Ecto neural progenitor cell (in vitro differentiated cells): ENCODE measurements around the gene PKNOX2.

Source experiments
- DNase-seq: peaks from one replicate; pipeline ENCODE4 v3.0.0-alpha.2; 2018; ENCODE audit warnings: low spot score

Gene PKNOX2

DNA sequence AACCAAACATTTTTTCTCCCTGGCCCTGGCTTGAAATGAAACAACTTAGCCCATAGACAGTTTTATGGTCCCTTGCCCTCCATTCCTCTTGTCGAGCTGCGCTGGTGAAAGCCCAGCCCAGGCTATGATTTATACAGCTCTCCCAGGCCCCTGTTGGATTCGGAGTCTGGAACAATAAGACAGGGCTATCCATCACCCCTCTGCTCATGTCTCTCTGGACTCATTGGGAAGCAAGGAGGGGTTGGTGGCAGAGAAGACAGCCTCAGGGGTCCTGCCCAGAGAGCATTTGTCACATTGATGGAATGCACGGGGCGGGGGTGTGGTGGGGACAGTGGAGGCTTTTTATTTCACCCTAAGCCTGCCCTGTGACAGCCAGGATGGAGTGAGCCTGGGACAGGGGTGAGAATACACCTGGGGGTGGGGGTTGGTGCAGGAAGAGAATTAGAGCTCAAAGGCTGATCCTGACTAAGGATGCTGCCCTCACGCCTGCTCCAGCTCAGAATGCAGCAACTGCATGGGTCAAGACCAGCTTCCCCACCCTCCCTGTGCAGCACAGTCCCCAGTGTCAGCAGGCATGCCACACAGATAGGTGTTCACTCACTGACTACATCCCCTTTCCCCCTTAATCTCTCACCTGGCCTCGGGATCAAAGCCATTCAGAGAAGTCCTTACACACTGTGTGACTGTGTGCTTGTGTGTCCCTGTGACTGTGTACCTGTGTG is 10.0 kb upstream of the PKNOX2 start:
- DNase-seq, result no peak

DNA sequence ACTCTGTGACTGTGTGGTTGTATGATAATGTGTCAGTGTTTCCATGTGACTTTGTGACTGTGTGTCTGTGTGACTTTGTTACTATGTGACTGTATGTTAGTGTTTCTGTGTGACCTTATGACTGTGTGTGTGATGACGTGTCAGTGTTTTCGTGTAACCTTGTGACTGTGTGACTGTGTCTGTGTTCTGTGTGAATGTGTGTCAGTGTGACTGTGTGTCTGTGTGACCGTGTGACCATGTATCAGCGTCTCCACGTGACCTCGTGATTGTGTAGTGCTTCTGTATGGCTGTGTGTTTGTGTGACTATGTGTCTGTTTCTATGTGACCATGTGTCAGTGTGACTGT is 9.5 kb upstream of the PKNOX2 start:
- DNase-seq, result no peak

DNA sequence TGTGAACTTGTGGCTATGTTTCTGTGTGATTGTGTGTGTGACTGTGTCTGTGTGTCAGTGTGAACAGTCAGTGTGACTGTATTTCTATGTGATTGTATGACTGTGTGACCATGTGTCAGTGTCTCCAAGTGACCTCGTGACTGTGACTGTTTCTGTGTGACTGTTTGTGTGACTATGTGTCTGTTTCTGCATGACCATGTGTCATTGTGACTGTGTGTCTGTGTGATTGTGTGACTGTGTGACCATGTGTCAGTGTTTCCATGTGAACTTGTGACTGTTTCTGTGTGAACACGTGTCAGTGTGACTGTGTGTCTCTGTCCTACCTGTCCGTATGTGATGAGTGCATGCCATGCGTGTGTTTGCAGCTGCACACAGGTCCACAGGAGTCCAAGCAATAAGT is 8.8 kb upstream of the PKNOX2 start:
- DNase-seq, result no peak

DNA sequence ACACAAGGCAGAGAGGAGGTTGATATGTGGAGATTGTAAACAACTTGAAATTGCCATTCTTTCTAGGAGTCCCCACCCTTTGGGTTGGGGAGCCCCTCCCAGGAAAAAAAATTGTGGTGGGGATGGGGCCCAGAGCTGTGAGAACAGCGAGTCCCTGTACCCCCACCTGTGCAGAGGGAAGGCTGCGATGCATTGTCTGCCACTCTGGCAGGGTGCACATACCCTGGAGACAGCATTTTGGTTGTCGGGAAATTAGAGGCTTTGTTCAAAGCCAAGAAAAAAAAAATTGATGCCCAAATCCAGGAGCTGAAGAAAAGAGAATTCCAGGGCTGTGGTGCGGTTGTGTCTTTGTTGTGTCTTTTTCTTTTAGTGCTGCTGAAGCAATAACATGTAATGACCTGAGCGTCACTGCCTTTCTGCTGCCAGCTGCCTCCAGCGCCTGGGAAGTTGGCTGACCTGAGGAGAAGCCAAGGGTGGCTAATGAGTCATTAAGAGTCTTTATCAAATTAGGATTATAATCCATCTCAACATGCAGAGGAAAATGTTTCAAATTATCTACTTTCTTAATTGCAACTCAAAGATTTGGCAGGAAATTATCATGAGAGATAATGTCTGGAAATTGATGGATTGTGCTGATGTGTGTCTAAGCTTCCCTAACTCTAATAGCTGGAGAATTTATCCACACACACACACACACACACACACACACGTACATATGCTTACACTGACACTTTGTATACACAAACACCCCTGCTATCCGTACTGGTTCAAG is 8.0 kb upstream of the PKNOX2 start:
- DNase-seq, result no peak

DNA sequence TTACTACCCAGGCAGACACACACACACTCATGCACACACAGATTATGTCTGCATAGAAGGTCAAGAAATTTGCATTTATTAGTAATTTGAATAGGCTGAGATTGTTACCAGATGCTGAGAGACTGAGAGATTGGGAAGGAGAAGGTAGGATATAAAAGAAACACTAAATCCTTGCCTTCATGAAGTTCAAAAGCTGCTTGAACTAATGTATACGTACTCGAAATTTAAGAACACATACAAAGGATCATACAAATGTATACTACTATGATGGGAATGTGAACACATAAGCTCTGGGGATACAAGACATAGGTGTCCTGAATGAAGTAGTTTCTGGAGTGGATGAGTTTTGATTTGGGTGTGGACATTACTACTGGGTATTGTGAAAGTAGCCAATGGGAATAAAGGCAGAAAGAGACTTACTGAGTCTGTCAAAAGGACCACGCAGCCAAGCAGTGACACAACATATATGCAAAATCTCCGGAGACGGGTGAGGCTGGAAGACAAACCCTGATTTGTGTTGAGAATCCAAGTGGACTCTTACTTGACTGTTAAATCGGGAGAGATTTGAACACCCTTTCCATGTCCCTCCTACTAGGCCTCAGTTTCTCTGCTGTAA is 7.3 kb upstream of the PKNOX2 start:
- DNase-seq, result no peak

DNA sequence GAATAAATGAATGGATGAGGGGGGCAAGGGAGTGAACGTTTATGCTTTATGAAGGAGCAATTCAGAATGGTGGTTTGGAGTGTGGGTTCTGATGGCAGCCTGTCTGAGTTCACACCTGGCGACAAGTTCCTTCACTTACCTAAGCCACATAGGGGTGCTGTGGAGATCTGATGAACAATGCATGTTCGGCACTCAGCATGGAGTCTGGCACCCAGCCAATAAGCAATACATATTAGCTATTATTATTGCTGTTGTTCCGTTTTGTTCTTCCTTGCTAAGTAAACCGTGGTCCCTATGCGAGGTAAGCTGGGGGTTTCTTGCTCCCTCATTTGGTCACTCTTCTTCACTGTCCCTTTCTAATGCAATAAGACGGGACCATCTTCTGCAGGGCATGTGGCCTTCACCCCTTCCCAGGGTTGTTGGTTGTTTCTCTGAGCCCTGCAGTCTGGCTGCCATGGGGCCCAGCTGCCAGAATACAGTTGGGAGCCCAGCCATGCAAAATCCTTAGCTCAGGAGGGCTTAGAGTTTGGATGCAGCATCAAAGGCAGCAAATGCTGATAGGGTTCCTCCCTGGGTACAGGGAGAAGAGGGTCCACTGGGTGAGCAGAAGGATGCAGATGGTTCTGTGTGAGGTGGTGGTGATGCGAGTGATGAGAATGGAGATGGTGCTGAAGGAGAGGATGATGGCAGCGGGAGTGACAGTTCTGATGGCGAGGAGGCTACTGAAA is 6.4 kb upstream of the PKNOX2 start:
- no peak for DNase-seq

DNA sequence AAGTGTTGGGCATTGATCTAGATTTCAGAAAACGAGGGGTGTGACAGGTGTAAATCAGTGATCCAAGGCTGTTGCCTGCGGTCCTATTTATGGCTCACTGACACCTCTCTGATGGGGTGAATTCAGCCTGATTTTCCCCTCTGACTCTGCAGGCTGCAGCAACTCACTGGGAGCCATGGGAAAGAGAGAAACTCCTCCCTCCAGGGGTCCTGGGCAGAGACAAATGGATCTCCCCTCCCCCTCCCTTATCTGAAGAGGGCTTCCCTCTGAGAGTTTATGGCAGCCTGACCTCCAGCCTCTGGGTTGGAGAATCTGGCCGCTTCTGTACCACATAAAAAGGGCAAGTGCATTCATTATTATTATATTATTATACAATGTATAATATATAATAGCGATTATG is 1.8 kb upstream of the PKNOX2 start:
- no peak for DNase-seq

DNA sequence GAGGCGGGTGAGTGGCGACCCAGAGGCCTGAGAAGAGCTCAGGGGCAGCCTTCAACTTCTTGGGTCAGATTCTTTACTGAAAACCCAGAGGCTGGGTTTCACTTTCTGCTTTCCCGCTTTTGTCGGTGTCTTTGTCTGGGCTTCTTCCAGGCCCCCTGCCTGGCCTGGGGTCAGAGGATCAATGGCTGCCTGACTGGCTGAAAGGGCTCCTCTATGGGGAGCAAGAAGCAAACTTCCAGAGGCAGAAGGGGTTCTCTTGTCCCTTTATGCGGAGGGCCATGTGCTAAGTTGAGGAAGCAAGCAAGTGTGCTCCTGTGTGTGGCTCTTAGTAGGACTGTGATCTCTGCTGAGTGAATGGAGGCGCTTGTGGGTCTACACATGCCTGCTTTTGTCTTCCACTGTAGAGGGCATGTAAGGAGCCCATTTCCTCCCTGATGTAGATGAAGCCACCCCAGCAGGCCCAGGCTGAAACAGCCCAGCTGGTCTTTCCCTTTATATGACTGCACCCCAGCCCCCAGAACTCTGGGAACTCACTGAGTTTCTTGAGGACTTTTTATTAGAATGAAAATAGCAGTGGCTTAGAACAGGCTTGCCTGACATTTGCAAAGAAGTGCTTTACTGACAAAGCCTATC is 1.0 kb upstream of the PKNOX2 start:
- DNase-seq, result peak; percentile 83

DNA sequence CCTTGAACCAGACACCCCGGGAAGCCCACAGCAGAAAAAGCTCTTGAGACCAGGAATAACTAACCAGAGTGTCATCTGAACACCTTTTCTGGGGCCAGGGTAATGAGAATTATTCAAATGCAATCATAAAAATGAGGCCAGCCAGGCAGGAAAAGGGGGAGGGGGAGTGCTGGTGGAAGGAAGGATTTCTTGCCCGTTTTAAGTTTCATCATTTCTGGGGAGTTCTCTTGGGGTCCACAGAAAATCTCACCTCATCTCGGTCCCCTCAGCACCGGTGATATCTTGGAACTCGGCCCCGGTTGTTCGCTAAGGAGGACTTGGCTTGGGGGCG is 495 bp upstream of the PKNOX2 start:
- no peak for DNase-seq

DNA sequence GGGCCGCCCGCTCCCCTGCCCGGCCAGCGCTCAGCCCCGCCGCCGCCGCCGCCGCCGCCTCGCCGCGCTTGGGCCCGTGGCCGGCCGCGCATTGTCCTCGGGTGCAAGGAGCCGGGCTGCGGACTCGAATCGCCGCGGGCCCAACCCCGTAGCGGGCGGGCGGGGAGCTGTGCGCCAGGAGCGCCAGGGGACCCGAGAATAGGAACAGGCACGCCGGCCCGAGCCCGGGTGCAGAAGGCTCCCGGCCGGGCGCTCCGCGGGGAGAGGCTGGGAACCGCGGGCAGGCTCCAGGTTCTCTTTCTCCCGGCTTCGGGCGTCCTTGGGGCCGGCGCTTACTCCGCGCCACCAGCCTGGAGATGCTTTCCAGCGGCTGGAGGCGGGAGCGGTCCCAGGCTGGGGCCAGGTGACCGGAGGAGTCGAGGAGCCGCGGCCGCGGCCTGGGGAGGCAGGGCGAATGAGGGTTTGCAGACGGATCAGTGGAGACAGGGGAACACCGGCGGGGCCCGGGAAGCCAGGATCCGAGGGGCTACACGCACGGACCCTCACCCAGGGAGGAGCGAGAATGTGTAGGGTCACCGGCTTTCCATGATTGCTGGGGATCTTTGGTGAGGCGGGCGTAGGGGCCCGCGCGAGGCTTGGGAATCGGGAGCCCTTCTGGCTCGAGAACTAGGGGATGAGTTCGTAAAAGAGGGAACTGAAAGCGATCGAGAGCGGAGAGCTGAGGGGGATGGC is 726 bp downstream of the PKNOX2 start:
- peak; percentile 67 for DNase-seq

DNA sequence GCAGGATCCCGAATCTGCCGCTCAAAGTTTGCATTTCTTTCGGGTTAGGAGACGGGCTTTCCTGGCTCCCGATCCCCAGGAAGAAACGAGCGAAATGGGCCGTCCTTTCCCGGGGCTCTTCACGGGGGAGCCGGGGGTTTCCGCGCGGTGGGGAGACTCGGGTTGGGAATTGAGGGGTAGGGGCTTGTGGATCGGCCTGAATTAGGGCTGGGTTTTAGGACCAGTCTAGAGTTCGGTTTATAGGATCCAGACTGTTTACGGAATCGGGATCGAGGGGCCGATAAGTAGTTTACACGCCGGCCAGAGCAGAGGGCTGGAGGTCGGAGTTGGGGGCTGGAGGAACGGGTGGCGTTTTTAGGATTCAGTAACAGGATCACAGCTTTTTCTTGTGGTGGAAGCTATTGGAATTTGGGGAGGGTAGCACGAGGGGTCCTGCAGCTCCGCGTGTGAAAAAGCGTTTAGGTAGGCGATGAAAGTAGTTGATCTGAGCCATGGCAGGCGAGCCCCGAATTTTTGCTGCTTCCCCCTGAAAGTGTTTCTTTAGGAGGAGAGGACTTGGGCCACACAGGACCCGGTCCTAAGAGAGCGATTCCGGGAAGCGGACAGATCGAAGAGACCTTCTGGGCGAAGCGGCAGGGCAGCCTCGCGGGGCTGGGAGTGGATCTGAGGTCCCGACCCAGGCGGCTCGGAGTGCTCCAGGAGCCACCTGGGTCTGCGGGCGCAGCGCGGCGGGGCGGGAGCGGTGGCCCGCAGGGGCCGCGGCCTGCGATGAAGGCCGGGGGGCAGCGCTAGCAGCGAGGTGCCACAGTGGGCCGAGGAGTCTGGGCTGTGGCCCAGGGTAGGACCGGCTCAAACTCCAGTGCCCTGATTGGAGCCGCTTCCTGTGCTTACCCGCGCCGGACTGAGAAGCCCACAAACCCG is 1.6 kb downstream of the PKNOX2 start:
- no peak for DNase-seq

DNA sequence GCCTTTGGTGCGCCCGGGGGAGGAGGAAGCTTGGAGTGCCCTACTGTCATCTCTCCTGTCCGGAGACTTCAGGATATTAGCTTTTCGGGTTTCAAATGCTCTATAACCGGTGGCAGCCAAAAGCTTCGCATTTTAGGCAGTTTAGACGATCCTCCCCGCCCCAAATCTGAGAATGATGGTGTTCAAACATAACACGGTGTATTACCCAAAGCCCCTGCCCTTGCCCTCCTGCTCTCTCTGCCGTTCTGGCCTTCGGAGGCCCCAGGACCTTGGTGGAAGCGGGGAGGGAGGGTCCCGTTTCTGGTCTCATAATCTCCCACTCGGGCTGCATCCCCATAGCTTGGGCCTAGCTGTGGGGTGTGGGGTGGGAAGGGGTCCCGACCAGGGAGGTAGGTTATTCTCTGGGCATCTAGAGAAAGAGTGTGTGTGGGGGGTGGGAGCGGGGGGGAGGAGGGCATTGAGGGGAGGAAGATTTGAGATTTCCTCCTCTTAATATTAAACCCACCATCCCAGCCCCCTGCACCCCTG is 2.3 kb downstream of the PKNOX2 start:
- DNase-seq, result no peak

DNA sequence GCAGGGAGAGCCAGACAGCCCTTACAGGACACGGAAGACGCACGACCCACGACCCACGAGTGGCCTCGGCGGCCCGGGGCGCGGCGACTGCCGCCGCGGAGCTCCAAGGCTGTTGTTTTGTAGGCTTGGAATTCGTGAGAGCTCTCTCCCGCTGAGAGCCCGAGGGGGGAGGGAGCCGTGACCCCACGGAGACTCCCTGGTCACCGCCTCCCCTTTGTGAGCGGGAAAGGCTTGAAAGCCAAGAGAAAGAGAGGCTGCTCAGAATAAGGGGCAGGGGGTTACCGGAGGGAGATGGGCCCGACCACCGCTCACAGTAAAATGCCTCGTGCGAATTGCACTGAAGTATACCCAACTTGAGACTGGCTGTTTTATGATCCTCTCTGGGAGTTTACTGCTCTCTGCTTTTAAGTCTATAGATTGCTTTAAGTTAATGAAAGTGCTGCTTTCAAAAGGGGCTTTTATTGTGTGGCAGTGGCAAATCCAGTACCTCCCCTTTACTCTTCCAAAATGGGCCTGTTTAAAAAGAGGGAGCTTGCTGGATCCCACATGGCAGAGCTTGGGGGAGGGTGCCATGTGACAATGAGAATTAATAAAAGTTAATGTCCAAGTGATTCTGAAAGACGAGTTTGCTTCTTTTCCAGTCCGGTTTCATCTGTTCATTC is 2.9 kb downstream of the PKNOX2 start:
- DNase-seq, result peak; percentile 88

DNA sequence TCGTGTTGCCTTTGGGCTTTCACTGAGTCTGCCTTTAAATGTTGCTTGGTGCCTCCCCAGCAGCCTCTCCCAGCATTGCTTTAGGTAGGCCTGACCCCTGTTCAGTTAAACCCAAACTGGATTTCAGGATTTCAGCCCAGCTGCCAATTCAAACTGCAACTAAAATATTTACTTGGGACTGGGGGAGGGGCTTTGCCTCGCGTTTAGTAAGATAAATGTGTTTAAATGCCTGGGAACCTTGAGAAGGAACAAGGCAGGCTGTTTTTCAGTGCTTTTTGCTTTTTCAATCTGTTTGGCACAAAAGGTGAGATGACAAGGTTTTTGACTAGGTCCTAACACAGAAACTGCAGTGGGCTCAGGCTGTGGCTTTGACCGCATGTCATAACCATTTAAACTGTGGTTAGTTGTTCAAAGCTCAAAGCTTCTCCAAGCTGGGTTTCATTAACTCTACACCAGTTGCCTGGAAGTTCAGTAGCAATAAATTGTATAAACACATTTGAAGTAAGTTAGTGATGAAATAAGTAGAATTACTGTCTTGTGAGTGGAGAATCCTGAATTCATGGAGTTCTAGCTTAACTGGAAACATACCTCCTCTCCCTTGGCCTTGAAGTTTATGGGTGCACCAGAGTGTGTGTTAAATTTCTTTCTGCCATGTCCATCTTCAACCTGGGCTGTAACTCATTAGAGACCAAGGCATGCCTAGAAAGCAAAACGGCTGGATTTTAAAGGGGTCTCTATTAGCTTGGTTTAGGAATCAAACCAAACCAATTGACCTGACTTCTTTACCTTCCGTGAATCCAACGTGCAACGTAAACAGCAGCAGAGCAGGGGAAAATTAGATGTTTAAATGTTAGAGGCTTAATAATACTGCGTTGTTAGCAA is 3.6 kb downstream of the PKNOX2 start:
- no peak for DNase-seq

DNA sequence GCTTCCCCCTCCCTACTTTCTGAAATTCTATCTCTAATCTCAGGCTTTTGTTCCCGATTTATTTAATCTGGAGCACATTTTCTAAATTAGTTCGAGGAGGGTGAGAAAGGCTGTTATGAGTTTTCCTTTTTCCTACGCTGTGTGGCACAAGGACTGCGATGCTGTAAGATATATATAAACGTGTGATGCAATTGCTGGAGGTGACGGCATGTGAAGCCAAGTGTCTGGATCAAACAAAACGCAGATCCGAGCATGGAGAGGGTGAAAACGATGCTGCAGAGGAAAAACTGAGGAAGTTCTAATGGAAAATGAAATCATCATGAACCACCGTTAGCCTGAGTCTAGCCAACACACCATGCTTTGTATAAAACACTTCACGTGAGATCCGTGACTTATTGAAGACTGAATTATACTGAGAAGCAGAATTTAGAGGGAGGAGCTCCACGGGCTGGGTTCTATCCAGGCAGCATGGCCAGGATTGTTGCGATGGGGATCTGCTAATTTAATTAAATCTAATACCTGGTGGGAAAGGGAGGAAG is 4.4 kb downstream of the PKNOX2 start:
- no peak for DNase-seq

DNA sequence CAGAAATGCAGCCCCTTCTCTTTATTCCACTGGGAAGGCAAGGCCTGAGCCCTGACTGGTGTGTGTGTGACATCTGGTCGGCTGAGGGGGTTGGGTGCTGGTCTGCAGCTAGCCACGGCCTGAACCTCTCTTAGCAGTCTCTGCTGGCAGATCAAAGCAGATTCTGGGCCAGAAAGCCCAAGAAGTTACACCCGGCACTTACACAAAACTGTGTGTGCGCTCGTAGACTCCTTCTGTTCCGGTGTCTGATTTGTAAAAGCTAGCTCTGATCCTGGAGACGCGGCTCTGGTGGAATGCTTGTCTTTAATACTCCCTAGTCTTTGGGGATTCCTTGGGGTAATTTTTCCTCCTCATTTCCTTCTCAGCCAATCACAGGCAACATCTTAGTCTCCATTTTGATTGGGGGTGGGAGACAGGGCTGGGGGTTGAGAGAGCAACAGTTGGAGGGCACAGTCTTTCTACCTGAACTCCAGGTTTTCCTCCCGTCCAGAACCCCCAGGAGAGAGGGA is 5.5 kb downstream of the PKNOX2 start:
- no peak for DNase-seq

DNA sequence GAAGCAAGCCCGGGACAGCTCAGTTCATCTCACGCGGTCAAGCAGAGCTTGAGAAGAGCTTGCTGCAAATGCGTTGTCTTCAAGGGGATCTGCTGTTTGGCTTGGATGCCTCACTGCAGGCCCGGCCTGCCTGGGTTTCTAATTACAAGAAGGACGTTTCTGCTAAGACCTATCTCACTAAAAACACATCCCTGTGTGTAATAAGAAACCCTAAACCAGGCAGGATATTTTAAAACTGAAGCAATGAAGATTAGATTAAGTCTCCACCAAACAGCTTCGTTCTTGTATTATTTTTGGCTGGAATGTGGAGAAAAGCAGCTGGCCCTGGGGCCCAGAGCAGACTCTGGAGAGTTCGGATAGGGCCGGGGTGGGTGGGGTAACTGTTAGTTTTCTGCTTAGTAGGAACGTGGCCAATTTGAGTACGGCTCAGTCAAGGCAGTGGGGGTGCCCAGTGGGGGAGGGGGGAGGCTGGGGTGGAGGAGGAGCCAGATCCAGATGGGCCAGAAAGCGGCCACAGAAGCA is 6.0 kb downstream of the PKNOX2 start:
- peak; percentile 66 for DNase-seq

DNA sequence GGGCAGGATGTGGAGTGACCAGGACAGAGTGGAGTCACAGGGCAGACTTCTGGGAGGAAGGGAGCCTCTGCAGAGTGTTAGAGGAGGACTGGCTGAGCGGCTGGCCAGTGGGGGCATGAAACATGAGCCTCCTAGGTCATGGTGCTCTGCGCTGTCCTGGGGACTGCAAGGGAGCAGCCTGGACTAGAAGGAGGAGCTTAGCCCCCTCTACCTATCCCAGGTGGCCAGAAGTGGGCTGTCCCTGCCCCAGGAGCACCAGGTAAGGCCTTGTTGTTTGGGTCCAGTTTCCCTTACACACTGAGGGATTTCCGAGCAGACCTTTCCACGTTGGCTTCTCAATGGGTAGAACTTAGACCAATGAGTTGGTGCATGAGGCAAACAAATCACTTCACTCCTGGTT is 7.4 kb downstream of the PKNOX2 start:
- DNase-seq, result no peak
